Measurements from ENCODE around the gene RAB10. TPM values are rescaled to one million over a fixed set of nuclear protein-coding genes. Genes with fewer than 3 reads are reported as not detected.

RAB10 gene
- total RNA-seq, 6 donors from 2014 or later: 81.7 to 139 (median 106) TPM

DNA sequence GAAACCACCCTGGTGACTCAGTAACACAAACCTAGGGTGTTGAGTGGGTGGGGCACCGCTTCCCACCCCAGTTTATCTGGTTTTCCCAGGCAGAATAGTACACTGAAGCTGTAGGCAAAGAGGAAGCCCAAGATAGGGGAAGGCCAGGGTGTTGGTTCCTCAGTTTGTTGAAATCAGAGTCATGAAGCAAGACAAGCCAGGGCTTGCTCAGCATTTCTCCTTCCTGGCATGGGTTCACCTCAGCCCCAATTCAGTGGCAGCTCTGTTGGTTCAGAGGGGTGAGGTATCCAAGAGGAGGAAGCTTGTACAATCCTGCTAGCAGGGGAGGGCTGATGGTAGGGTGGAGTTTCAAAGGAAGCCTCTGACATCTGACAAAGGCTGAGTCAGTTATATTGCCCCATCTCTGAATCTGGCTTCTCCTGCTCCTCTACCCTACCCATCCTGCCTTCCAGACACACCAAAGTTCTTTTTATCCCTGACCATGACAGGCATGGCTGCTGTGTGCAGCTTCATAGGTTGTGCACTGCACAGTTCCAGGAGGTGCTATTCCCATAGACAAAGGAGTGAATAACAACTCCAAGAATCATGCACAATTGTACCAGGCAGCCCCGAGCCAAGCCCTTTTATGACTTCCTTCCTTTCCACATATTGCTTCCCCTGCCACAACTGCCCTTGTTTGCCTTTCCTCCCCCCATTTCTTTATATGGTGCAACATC, 24.9 kb upstream of the RAB10 start:
- Histone ChIP-seq H3K9me3 (no peaks in the 10 kb centered on the region), H3K36me3 (no peaks in the 10 kb centered on the region), H3K27ac (peak overlapping the region; percentile 42 to 74 (median 60)), H3K4me1 (peaks cover 15 to 31% (median 28%) of the 10 kb centered on the region in 4 donors), H3K4me3 (no peak overlapping the region), H3K27me3 (no peaks in the 10 kb centered on the region)
- DNase-seq: peak in 1 of 2 donors; percentile 86
- TF ChIP-seq POLR2A (IDR thresholded peaks at IDR 0.05) (peak in 1 of 4 donors; percentile 13), POLR2AphosphoS5 (IDR thresholded peaks at IDR 0.05) (peak; percentile 53 to 79), EP300 (IDR thresholded peaks at IDR 0.05) (no peak)
- TF ChIP-seq, protein P1, sequence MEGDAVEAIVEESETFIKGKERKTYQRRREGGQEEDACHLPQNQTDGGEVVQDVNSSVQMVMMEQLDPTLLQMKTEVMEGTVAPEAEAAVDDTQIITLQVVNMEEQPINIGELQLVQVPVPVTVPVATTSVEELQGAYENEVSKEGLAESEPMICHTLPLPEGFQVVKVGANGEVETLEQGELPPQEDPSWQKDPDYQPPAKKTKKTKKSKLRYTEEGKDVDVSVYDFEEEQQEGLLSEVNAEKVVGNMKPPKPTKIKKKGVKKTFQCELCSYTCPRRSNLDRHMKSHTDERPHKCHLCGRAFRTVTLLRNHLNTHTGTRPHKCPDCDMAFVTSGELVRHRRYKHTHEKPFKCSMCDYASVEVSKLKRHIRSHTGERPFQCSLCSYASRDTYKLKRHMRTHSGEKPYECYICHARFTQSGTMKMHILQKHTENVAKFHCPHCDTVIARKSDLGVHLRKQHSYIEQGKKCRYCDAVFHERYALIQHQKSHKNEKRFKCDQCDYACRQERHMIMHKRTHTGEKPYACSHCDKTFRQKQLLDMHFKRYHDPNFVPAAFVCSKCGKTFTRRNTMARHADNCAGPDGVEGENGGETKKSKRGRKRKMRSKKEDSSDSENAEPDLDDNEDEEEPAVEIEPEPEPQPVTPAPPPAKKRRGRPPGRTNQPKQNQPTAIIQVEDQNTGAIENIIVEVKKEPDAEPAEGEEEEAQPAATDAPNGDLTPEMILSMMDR (IDR thresholded peaks at IDR 0.05): no peak
- WGBS, 2 donors: 35 to 49% methylated on average over 2 of the region's 2 CpGs
- peak; percentile 80 to 92 for ATAC-seq (ENCODE audit: low FRiP score in 2 of 2)

DNA sequence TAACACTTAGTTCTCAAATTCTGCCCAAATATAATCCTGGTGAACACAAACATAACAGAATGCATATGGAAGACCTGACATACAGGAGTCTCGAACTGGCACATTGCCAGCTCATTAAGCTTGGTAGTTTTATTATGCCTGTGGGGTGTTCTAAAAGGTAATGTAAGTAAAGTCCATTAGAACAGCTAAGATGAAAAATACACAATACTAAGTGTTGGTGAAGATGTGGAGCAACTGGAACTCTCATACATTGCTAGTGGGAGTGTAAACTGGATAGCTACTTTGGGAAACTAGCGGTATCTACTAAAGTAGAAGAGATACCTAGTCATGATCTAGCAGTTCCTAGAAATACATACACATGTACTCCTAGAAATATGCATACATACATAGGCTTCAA, 24.3 kb upstream of the RAB10 start:
- no peaks in the 10 kb centered on the region for H3K9me3 ChIP-seq
- no peak for ATAC-seq (ENCODE audit: low FRiP score in 2 of 2)
- DNase-seq: no peak
- WGBS, 2 donors: 80 to 83% methylated on average over 2 of the region's 2 CpGs
- H3K27ac ChIP-seq: peak overlapping the region in 2 of 4 donors; percentile 32 to 74
- no peaks in the 10 kb centered on the region for H3K27me3 ChIP-seq
- TF ChIP-seq EP300 (IDR thresholded peaks at IDR 0.05): no peak
- no peak for TF ChIP-seq POLR2AphosphoS5 (IDR thresholded peaks at IDR 0.05)
- TF ChIP-seq POLR2A (IDR thresholded peaks at IDR 0.05): no peak
- TF ChIP-seq, protein P1 (IDR thresholded peaks at IDR 0.05): no peak
- no peaks in the 10 kb centered on the region for H3K36me3 ChIP-seq
- peaks cover 15 to 31% (median 28%) of the 10 kb centered on the region in 4 donors for H3K4me1 ChIP-seq
- H3K4me3 ChIP-seq: no peak overlapping the region

DNA sequence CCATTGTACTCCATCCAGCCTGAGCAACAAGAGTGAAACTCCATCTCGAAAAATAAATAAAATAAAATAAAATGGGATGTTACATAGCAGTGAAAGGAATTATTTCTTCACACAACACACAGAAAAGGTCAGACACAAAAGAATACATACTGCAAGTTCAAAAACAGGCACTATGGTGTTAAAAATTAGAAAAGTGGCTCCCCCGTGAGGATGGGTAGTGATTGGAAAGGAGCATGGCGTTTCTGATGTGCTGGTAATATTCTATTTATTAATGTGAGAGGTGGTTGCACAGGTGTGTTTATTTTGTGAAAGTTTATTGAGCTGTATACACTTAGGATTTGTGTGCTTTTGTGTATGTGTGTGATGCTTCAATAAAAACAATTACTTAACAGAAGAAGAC, 22.9 kb upstream of the RAB10 start:
- 62 to 81% methylated on average over 3 of the region's 3 CpGs for WGBS, 2 donors
- DNase-seq: no peak
- peaks cover 15 to 31% (median 28%) of the 10 kb centered on the region in 4 donors for H3K4me1 ChIP-seq
- no peaks in the 10 kb centered on the region for H3K36me3 ChIP-seq
- no peak for ATAC-seq (ENCODE audit: low FRiP score in 2 of 2)
- no peak overlapping the region for H3K27ac ChIP-seq
- TF ChIP-seq POLR2A (IDR thresholded peaks at IDR 0.05) (no peak), EP300 (IDR thresholded peaks at IDR 0.05) (no peak), POLR2AphosphoS5 (IDR thresholded peaks at IDR 0.05) (no peak)
- TF ChIP-seq, protein P1 (IDR thresholded peaks at IDR 0.05): no peak
- H3K9me3 ChIP-seq: no peaks in the 10 kb centered on the region
- H3K4me3 ChIP-seq: no peak overlapping the region
- H3K27me3 ChIP-seq: no peaks in the 10 kb centered on the region

DNA sequence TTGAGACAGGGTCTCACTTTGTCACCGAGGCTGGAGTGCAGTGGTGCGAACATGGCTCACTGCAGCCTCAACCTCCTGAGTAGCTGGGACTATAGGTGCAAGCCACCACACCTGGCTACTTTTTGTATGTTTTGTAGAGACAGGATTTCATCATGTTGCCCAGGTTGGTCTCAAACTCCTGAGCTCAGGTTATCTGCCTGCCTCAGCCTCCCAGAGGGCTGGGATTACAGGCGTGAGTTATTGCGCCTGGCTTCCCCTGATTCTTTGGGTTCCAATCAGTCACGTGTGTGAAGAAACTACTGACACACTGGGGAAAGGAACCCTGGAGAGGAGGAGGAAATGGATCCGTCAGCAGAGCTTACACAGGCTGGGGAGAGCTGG, 22.3 kb upstream of the RAB10 start:
- WGBS, 2 donors: 46 to 50% methylated on average over 5 to 6 of the region's 6 CpGs
- TF ChIP-seq POLR2AphosphoS5 (IDR thresholded peaks at IDR 0.05) (no peak), POLR2A (IDR thresholded peaks at IDR 0.05) (no peak), EP300 (IDR thresholded peaks at IDR 0.05) (no peak)
- TF ChIP-seq, protein P1 (IDR thresholded peaks at IDR 0.05): no peak
- H3K4me1 ChIP-seq: peaks cover 15 to 31% (median 28%) of the 10 kb centered on the region in 4 donors
- no peak for ATAC-seq (ENCODE audit: low FRiP score in 2 of 2)
- H3K4me3 ChIP-seq: no peak overlapping the region
- peak overlapping the region in 3 of 4 donors; percentile 26 to 49 (median 32) for H3K27ac ChIP-seq
- DNase-seq: peak in 1 of 2 donors; percentile 42
- no peaks in the 10 kb centered on the region for H3K36me3 ChIP-seq
- H3K9me3 ChIP-seq: no peaks in the 10 kb centered on the region
- H3K27me3 ChIP-seq: no peaks in the 10 kb centered on the region

Measured in upper lobe of left lung (tissue), 6 donors.